Activated CD4-positive, alpha-beta T cell treated with anti-CD3 and anti-CD28 coated beads for 4 hours (primary cell): Measurements from ENCODE around the gene HCN4.

Experiments
- DNase-seq, 2 donors: peaks; one replicate each; pipeline ENCODE4 v3.0.0-alpha.2; 2020

The HCN4 gene

DNA sequence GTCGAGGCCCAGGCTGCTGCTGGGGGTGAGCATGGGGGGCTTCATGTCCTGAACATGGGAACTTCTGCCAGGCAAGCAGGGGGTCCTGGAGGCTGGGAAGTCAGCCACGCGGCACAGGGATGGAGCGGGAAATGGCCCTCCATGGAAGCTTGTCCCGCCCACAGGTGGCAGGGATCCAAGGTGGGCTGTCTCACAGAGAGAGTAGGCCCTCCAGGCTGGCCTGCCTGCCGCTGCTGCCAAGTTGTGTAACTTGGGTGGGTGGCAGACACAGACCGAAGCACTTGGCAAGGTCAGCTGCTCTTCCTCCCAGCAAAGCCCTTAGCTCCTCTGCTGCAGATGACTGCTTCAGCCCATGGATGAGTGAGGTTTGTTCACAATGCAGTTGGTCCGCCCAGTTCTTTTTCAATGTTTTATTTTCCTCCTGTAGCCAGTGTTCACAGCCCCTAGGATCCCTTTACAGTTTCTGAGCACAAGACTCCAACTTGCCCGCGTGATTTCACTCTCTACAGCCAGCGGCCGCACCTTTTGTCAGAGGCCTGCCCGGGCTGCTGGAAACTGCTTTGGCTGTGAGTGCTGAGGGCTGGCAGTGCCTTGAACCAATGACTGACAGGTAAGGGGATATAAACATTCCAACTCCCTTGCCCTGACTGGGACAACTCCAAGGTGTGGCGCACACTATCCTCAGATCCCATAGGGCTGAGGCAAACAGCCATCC is 26.7 kb downstream of the HCN4 start:
- DNase-seq, result no peak

DNA sequence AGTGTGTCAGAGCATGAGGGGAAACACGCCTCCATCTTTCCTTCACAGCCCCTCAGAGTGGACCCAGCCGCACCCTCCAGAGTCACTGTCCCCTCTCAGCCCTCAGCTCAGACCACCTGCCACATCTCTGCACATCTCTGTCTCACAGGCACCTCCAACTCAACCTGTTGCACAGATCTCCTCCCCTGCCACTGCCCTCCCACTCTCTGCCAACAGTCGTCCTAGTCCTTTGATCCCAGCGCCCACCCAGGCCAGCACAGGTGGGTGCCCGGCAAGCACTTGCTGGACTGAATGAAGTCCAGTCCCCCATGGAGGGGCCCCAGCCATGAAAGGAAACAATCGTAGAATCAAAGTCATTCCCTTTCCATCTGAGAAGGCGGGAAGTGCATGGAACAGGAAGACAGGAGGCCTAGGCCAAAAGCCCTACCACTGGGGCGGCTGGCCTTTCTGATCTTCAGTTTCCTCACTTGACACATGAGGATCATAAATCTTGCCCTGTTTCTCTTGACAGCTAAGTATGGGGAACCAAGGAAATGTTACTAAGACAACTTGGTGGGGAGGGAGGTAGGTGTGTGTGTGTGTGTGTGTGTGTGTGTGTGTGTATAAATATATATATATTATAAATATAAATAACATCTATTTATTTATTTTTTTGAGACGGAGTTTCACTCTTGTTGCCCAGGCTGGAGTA is 28.1 kb downstream of the HCN4 start:
- no peak for DNase-seq

DNA sequence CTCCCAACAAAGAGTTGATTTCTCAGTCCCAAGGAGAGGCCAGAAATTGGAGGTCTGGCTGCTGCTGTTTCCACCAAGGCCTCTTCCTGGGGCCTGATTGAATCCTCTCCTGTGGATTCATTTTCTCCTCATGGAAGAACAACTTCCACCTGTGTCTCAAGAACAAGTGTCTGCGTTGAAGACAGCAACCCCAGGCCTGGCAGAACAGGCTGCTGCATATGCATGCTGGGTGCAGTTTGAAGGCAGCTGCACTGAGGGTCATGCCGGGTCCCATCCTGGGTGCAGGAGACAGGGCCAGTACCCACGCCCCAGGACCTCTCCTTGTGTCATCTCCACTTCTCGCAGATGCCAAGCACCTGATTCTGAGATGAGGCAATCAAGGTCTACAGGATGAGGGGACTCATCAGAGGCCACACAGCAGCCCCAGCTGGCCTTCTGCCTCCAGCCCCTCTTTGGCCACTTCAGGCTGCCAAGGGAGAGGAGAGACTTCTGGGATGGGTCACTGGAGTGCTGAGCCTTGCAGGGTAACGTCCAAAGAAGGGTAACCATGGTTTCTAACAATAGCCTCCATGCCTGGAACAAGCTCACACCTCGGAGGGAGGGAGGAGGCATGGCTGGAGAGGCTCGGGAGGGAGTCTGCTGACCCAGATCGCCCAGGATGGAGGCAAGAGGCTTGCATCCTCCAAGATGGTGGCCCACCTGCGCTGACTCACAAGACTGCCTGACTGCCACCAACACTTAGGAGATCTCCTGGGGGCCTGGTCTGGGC is 30.0 kb downstream of the HCN4 start:
- DNase-seq, result no peak

DNA sequence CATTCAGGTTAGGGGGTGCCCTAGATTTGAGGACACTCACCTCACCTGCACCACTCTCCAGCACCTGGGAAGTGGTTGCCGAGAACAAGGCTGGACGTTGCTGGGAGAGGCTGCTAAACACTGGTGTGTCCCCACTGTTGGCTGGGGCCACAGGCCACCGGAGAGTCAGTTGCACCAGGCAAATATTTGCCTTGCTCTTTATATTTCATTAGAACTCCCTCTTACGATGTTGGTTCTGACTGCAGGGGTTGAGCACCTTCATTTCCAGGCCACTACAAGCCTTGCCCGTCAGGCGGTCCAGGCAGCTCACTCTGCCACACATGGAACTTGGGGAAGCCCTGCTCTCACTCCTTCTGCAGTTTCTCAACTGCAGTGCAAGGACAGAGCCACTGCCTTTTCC is 30.7 kb downstream of the HCN4 start:
- no peak for DNase-seq

DNA sequence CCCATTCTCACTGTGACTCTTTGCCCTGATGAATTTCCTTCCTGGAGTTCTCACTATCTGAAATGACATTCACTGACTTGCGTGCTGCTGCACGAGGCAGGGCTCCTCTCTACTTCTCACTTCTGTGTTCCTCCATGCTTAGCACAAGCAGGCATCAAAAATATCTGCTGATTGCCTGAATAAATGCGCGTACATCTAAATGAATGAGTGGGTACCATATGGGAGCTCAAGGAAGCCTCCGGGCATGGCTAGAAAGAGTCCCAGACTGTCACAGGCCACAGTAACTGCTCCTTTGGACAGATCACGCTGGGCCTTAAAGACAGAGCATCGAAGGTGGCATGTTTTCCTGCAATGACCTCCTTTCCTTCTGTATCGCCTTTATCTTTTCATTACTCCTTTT is 31.6 kb downstream of the HCN4 start:
- DNase-seq, result no peak

DNA sequence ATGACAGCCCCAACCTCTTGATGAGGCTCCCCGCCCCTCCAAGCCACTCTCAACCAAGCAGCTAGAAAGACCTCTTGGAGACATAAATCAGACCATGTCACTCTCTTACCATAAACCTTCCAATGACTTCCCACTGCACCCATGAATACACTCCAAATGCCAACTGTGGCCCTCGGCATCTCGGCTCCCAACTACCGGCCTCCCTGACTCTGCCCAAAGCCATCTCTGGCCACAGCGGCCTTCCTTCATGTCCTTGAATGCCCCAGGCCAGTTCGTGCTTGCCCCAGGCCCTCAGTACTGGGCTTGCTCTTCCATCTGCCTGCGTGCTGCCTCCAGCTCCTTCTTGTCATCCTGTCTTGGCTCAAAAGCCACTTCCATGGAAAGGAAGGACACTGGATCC is 32.0 kb downstream of the HCN4 start:
- no peak for DNase-seq

DNA sequence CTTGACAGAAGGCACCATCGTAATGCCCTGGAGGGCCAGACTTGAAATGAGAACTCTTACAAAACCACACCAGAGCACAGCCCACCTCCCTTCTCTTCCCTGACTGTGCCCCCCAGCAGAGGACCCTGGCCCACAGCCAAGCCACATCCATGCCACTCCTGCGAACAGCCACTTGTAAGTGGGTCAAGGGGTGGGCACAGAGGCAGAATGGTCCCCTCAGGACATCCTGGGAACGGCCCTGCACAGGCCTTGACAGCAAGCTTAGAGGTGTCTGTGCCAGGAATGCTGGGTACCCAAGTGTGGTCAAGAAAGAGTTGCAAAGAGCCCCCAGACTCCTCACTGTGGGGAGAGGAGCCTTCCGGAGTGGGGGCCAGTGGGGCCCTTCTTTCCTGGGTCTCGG is 33.3 kb downstream of the HCN4 start:
- no peak for DNase-seq

DNA sequence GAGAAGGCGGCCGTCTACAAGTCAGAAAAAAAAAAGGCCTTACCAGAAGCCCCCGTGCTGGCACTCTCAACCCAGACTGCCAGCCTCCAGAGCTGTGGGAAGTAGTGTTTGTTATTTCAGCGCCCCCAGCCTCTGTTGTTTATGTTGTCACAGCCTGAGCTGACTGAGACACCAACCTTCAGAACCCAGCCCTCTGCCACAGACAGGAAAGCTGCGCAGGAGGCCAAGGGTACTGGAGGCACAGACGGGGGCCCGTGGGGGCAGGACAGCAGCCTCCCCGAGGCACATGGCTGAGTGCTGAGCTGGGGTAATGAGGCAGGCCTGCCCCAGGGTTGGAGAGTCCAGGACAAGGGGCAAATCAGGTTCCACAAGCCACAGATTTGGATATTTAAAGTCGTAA is 33.7 kb downstream of the HCN4 start:
- no peak for DNase-seq

DNA sequence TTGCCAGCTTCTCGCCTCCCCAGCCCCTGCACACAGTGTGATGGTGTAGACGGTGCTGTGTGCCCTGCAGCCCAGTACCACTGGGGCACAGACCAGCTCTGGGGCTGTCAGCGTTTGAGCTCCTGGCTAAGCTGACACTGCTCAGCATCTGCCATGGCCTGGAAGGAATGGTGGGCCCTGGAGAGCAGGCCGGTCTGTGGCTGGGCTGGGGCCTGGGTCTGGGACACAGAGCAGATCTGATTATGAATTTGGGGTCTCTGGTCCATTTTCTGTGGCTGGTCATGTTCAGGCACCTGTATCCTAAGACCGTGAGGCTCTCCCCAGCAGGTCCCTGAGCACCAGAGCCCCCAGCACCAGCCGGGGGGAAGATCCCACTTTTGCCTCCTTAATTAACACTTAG is 34.7 kb downstream of the HCN4 start:
- DNase-seq, result no peak

DNA sequence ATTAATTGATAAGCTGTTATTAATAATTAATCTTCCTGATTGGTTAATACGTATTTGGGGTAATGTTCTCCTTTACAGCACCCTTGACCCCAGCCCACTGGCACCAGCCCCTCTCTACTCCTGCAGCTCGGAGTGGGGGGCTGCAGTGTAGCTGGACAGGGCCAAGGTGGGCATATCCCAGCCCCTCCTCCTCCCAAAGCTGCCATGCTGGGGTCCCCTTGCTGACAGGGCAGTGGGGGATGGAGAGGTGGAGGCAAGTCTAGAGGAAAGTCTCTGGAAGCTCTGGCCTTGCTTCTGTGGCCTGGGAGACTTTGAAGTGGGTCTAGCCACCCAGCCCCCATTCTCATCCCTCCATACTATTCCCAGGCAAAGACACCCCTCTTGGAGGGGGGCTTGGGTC is 35.8 kb downstream of the HCN4 start:
- no peak for DNase-seq

DNA sequence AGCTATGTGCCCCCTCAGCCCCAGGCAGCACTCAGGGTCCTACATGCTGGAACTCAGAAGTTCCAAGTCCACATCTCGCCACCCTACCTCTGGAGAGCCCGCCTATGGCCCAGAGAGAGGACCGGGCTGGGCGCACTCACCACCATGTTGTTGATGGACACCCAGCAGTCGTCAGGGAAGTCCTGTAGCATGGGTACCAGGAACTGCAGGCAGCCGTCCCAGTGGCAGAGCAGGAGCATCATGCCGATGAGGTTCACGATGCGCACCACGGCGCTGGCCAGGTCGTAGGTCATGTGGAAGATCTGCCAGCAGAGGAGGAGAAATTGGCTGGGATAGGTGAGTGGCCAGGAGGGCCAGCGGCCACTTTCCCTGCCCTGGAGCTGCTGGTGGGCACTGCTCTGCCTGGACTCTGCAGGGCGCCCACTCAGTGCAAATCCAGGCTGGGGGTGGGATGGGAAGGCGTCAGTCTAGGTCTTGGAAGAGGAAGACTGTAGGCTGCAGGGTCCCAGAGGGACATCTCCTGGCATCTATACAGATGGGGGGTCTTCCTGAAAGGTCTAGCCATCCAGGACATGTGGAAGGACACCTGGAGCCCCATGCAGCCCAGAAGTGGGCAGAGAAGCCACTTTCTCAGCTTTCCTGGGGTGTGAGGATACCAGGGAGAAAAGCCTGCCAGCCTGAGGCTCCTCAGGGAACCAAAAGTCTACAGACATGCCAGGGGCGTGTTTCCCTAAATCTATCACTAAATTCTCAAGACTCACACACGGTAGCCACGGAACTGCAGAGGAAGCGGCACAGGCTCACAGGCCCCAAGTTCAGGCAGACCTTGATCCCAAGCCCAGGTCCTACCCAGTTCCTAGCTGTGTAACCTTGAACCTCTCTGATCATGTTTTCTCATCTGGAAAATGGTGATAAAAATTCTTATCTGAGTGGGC is 36.5 kb downstream of the HCN4 start:
- no peak for DNase-seq

DNA sequence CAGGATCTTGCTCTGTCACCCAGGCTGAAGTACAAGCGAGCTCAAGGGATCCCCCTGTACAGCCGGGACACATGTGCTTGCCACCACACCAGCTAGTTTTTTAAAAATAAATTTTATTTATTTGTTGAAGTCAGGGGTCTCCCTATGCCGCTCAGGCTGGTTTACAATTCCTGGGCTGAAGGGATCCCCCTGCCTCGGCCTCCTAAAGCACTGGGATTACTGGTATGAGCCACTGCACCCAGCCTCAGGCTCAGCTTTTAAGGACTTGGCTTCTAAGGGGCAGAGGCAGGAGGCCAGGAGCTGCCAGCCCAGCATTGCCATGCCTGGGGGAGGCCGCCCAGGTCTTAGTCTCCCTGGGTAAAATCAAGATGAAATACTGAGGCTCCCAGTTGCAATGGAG is 37.3 kb downstream of the HCN4 start:
- DNase-seq, result no peak

DNA sequence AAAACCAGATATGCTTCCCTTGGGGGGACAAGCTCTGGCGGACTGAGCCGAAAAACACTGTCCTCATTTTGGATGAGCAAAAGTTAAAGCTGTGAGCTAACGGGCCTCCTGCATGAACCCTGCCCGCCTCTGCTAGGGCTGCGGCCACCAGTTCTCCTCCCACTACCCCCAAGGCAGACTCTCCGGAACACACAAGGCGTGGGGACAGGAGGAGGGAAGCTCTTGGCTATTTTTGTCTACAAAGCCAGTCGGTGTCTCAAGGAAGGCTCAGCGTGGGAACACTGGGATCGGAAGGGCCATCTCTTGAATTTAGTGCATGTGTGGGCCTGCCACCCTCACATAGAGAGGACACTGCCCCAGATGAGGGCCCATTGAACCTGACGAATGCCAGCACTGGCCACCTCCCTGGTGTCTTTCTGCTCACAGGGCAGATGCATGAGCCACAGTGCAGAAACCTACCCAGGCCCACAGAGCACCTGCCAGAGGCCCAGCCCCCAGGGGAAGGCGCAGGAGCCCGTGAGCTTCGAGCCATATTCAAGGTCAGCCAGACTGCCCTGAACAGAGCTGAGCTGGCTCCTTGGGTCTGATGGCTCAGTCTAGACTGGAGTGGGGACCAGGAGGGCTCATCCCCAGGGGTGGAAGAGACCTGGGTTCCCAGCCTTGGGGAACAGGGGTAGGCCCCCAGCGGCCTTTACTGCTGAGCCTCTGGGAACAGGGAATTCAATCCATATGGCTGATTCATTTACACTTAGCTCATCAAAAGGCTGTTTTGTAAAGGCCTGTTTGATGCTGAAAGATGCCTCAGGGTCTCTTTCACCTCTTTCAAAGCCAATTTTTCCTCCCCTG is 38.3 kb downstream of the HCN4 start:
- DNase-seq, result no peak

DNA sequence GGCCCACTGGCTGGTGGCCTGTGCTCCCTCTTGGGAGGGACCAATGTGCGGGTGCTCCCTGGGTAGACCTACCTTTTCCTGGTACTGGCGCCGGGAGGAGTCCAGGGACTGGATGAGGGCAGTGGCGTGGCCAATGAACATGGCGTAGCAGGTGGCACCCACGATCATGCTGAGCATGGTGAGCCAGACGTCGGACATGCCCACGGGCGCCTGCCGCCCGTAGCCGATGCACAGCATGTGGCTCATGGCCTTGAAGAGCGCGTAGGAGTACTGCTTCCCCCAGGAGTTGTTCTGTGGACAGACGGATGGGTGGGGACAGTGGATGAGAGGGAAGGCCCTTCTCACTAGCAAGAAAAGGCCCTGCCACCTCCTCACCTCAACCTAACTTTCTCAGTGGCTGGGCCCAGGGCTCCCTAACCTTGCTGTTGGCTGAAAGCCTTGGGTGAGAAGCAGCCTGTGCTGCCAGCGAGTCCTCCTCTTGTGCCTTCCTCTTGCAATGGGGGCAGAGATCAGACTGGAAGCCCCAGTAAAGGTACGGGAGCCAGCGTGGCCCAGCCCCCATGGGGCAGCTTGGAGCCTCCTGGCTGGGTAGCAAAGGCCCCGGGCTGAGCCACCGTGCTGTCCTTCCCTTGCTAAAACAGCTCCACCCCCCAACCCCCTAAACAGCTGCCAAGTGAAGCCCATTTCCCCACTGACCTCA is 39.1 kb downstream of the HCN4 start:
- DNase-seq, result no peak

DNA sequence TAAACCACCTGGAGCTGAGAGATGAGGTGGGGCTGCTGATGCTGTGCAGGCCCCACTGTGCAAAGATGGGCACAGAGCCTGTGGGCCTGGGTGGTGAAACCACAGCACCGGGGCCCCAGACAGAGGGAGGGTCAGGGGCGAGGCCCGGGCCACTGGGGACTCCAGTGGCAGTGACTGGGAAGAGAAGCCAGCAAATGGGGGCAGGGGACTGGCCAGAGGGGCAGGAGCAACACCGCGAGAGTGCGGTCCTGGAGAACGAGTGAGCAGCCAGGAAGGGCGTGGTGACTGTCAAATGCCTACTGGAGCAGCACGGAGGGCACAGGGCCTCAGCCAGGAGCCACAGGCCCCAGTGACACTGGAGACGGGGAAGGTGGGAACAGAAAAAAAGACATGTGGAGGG is 39.8 kb downstream of the HCN4 start:
- DNase-seq, result no peak

DNA sequence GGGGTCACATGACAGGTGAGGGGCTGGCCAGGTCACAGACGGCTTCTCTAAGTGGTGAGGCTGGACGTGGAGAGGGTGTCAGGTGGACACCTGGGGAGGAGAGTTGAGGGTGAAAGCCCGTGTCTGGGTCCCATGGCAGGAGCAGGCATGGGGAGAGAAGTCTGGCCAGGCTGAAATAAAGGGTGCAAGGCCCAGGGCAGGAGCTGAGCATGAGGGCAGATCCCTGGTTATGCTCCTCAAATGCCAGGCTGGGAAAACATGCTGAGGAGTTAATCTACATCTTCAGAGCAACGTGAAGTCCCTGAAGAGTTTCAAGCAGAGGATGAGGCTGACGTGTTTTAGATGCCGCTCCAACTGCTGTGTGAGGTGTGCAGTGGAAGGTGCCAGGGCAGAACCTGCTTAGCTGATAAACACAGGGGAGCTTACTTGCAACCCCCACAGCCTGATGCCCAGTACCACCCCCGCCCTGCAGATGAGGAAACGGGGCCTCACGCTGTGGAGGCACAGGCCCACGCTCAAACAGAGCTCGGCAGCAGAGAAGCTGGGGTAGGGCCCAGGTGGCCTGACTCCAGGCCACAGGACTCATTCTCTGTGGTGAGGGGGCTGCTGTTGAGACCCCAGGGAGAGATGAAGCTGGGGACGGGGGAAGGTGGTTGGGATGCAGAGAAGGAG is 40.5 kb downstream of the HCN4 start:
- no peak for DNase-seq

DNA sequence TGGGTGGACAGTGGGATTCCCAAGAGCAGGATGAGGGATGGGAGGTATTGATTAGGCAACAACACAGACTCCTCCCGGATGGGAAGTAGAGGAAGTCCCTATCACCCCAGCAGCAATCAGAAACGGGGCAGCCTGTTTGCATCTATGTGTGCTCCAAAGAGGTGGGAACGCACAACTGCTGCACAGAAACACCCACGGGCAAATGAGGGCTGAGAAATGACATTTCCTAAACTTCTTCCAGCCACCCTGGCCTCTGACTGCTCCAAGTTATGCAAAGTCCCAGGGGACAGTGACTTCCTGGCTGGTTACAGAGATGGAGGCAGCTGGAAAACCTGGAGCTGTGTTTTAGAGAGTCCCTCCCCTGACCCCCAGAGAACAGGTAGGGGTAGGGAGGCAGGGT is 42.6 kb downstream of the HCN4 start:
- DNase-seq, result no peak

DNA sequence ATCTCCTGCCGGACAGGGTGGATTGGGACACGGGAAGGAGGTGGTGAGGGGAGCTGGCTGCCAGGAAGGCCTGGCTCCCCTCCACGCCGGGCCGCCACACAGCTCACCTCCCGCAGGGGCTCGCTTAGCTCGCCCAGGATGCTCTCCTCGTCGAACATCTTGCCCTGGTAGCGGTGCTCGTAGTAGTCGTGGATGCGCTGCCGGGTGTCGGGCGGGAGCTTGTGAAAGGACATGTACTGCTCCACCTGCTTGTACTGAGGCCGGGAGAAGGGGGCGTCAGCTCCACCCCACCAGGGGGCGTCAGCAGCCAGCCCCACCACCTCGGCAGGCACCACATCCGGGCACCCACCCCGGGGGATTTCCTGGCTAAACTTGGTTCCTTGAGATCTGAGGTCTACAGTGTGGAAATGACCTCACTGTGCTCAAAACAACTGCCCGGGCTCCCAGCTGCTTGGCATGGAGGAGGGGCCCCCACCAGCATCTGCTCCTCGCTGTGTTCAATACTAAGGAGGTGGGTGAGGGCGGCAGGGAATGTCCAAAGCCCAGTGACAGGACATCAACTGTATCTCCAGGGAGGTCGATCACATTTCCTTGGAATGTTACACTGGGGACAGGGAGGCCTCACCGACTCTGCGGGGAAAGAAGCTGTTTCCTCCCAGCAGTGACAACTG is 43.4 kb downstream of the HCN4 start:
- DNase-seq, result no peak

DNA sequence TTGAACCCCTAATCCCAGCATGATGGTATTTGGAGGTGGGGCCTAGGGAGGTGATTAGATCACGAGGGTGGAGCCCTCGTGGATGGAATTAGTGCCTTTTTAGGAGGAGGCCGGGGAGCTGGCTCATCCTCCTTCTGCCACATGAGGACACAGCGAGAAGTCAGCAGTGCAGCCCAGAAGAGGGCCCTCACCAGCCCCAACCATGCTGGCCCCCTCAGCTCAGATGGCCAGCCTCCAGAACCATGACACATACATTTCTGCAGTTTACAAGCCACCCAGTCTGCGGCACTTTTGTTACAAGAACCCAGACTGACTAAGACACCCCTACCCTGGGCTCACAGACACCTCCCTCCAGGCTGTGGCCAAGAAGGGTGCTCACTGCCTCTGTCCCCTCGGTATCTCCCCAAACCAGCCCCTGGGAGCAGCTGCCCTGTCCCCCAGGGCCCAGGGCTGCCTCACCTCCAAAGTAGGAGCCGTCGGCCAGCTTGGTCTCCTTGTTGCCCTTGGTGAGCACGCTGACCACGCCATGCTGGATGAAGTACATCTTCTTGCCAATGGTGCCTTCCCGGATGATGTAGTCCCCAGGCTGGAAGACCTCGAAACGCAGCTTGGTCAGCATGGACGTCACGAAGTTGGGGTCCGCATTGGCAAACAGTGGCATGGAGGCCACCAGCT is 44.1 kb downstream of the HCN4 start:
- DNase-seq, result no peak

DNA sequence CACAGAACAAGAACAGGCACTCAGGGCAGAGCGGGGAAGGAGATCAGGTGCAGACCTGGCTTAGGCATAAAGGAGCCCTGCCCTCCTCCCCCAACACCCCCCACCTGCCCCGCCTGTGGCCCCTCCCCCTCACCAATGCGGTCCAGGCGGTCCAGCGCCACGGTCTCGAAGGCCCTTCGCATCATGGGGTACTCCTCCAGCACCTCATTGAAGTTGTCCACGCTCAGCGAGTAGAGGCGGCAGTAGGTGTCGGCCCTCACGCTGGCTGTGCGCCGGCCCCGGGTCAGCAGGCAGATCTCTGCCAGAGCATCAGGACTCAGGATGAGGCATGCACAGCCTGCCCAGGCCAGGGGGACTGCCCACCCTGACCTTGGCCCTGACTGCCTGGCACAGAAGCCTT is 44.8 kb downstream of the HCN4 start:
- no peak for DNase-seq
